Keratinocyte (primary cell): Measurements from ENCODE around the gene PER2.

ENCODE experiments used
- CTCF ChIP-seq, 3 experiments: IDR thresholded peaks in 1 of 3; conservative IDR thresholded peaks in 1 of 3; optimal IDR thresholded peaks in 1 of 3; 2 replicates in 2 of 3; 3 replicates in 1 of 3; pipeline versions ENCODE3 to v1.5.1; 2011; ENCODE audit warnings: low read length in 3 of 3, mild to moderate bottlenecking in 3 of 3, moderate library complexity in 2 of 3, control low read depth in 1 of 3, inconsistent platforms in 1 of 3; ENCODE audit not compliant: insufficient read depth in 2 of 3; ENCODE audit errors: extremely low read depth in 1 of 3
- EZH2 ChIP-seq: IDR thresholded peaks from one replicate; pipeline ENCODE4 v1.6.1; 2012; ENCODE audit warnings: inconsistent platforms, mild to moderate bottlenecking, low read length, moderate library complexity

GRCh38 chr2:238327751-238328150 is 39.3 kb upstream of the PER2 start:
- TF ChIP-seq CTCF (optimal IDR thresholded peaks at IDR 0.05 in 1 of 3, IDR thresholded peaks at IDR 0.05 in 1 of 3, conservative IDR thresholded peaks at IDR 0.05 in 1 of 3; ENCODE audit: extremely low read depth in 1 of 3, insufficient read depth in 2 of 3, low read length in 3 of 3) (no peak), EZH2 (no peak)
